ENCODE measurements around the gene ZBTB44.
"Not testable (repeated sequence)": the region's sequence is repeated elsewhere in the genome, so short reads cannot be mapped to it uniquely, and the experiment has no call there.

The ZBTB44 gene

GRCh38 chr11:130310622-130311021 lies 4.1 kb downstream of the ZBTB44 start:
- DNase-seq, result no peak

GRCh38 chr11:130308886-130309285 lies 5.8 kb downstream of the ZBTB44 start:
- DNase-seq, result no peak

GRCh38 chr11:130308059-130308458 lies 6.7 kb downstream of the ZBTB44 start:
- DNase-seq, result no peak

GRCh38 chr11:130304651-130305050 lies 10.1 kb downstream of the ZBTB44 start:
- no peak for DNase-seq

GRCh38 chr11:130301002-130301401 lies 13.7 kb downstream of the ZBTB44 start:
- no peak for DNase-seq

GRCh38 chr11:130300567-130300966 lies 14.2 kb downstream of the ZBTB44 start:
- no peak for DNase-seq

GRCh38 chr11:130299978-130300377 lies 14.7 kb downstream of the ZBTB44 start:
- DNase-seq, result no peak

- DNase-seq, result no peak
These were observed 19.1 kb downstream of the ZBTB44 start for GRCh38 chr11:130295657-130296056.

- DNase-seq, result no peak
These were observed 32.6 kb downstream of the ZBTB44 start for GRCh38 chr11:130282111-130282510.

GRCh38 chr11:130281341-130281740 lies 33.4 kb downstream of the ZBTB44 start:
- DNase-seq, result not testable (repeated sequence)

- no peak for DNase-seq
These were observed 34.7 kb downstream of the ZBTB44 start for GRCh38 chr11:130279989-130280388.

GRCh38 chr11:130278745-130279144 lies 36.0 kb downstream of the ZBTB44 start:
- DNase-seq, result no peak

- no peak for DNase-seq
These were observed 36.6 kb downstream of the ZBTB44 start for GRCh38 chr11:130278151-130278550.

GRCh38 chr11:130272336-130272735 lies 42.4 kb downstream of the ZBTB44 start:
- no peak for DNase-seq

- DNase-seq, result no peak
These were observed 45.3 kb downstream of the ZBTB44 start for GRCh38 chr11:130269326-130269943.

GRCh38 chr11:130263351-130263750 lies 51.4 kb downstream of the ZBTB44 start:
- no peak for DNase-seq

GRCh38 chr11:130262424-130262823 lies 52.3 kb downstream of the ZBTB44 start:
- no peak for DNase-seq

GRCh38 chr11:130261571-130261970 lies 53.1 kb downstream of the ZBTB44 start:
- no peak for DNase-seq

- DNase-seq, result no peak
These were observed 54.0 kb downstream of the ZBTB44 start for GRCh38 chr11:130260742-130261141.

GRCh38 chr11:130260080-130260627 lies 54.6 kb downstream of the ZBTB44 start:
- no peak for DNase-seq

GRCh38 chr11:130251763-130252162 lies 63.0 kb downstream of the ZBTB44 start:
- not testable (repeated sequence) for DNase-seq

- not testable (repeated sequence) for DNase-seq
These were observed 64.8 kb downstream of the ZBTB44 start for GRCh38 chr11:130249929-130250328.

GRCh38 chr11:130249371-130249770 lies 65.3 kb downstream of the ZBTB44 start:
- DNase-seq, result no peak

- DNase-seq, result no peak
These were observed 67.4 kb downstream of the ZBTB44 start for GRCh38 chr11:130247319-130247718.

GRCh38 chr11:130246738-130247137 lies 68.0 kb downstream of the ZBTB44 start:
- DNase-seq, result no peak

Data from activated CD4-positive, alpha-beta T cell treated with anti-CD3 and anti-CD28 coated beads for 48 hours (primary cell).